SK-N-SH (cell line): ENCODE measurements around the gene SELENOH.

ENCODE experiments used
- EP300 ChIP-seq, 2 experiments: IDR thresholded peaks; 2 replicates each; pipeline versions ENCODE4 v1.4.0 to v1.6.1; 2012; ENCODE audit warnings: borderline replicate concordance in 1 of 2, low read depth in 1 of 2, low read length in 1 of 2
- EZH2phosphoT487 ChIP-seq: fragments of 200-600 bp; sonication (generic); IDR thresholded peaks from 2 replicates; pipeline ENCODE4 v1.6.1; 2017; ENCODE audit warnings: low read depth, mixed run types, mild to moderate bottlenecking, antibody characterized with exemption, moderate library complexity, borderline replicate concordance
- GABPA ChIP-seq: IDR thresholded peaks from 2 replicates; pipeline ENCODE4 v1.4.0; 2012; ENCODE audit warnings: low read depth, mild to moderate bottlenecking
- JUND ChIP-seq: IDR thresholded peaks from 2 replicates; pipeline ENCODE4 v1.4.0; 2012
- RFX5 ChIP-seq: IDR thresholded peaks from 2 replicates; pipeline ENCODE4 v1.6.1; 2012; ENCODE audit warnings: mild to moderate bottlenecking, improper control_type of control experiment, low read length
- YY1 ChIP-seq: IDR thresholded peaks from 2 replicates; pipeline ENCODE4 v1.4.0; 2012; ENCODE audit warnings: low read depth, mild to moderate bottlenecking
- TF ChIP-seq, protein P1 (sequence below): fragments of 200-600 bp; sonication (generic); IDR thresholded peaks from 2 replicates; pipeline ENCODE4 v1.6.1; 2017; ENCODE audit warnings: antibody characterized with exemption, mild to moderate bottlenecking, moderate library complexity
- TF ChIP-seq, protein P2 (sequence below): IDR thresholded peaks from 2 replicates; pipeline ENCODE4; 2012

DNA sequence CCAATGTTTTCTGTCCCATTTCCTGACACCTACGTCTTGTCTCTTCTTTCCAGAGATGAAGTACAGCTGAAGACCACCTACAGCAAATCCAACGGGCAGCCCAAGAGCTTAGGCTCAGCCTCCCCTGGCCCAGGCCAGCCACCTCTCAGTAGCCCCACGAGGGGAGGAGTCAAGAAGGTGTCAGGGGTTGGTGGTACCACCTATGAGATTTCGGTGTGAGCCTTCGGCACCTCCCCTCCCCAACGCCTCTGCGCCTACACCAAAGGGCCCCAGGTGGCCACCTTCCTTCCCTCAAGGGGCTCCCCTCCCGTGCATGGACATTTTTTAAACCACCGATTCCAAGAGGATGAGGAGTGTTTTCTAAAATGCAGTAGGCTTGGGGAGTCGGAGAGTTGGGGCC lies 41.5 kb upstream of the SELENOH start:
- TF ChIP-seq, protein P1, sequence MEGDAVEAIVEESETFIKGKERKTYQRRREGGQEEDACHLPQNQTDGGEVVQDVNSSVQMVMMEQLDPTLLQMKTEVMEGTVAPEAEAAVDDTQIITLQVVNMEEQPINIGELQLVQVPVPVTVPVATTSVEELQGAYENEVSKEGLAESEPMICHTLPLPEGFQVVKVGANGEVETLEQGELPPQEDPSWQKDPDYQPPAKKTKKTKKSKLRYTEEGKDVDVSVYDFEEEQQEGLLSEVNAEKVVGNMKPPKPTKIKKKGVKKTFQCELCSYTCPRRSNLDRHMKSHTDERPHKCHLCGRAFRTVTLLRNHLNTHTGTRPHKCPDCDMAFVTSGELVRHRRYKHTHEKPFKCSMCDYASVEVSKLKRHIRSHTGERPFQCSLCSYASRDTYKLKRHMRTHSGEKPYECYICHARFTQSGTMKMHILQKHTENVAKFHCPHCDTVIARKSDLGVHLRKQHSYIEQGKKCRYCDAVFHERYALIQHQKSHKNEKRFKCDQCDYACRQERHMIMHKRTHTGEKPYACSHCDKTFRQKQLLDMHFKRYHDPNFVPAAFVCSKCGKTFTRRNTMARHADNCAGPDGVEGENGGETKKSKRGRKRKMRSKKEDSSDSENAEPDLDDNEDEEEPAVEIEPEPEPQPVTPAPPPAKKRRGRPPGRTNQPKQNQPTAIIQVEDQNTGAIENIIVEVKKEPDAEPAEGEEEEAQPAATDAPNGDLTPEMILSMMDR = no peak
- TF ChIP-seq, protein P2, sequence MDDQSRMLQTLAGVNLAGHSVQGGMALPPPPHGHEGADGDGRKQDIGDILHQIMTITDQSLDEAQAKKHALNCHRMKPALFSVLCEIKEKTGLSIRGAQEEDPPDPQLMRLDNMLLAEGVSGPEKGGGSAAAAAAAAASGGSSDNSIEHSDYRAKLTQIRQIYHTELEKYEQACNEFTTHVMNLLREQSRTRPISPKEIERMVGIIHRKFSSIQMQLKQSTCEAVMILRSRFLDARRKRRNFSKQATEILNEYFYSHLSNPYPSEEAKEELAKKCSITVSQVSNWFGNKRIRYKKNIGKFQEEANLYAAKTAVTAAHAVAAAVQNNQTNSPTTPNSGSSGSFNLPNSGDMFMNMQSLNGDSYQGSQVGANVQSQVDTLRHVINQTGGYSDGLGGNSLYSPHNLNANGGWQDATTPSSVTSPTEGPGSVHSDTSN = no peak
- TF ChIP-seq YY1 = no peak
- TF ChIP-seq EP300 (IDR thresholded peaks at IDR 0.05; ENCODE audit: borderline replicate concordance in 1 of 2, low read depth in 1 of 2, low read length in 1 of 2) = no peak
- TF ChIP-seq GABPA = no peak
- TF ChIP-seq EZH2phosphoT487 = no peak
- TF ChIP-seq RFX5 = no peak
- TF ChIP-seq JUND = no peak
